H9 (cell line): ENCODE data around the gene FAM193B. TPM values are rescaled to one million over a fixed set of nuclear protein-coding genes. Genes with fewer than 3 reads are reported as not detected.

Experiments used
- DNase-seq: peaks from one replicate; pipeline ENCODE4 v3.0.0-alpha.2; 2017
- H2AFZ ChIP-seq: one replicate; pipeline ENCODE4 v1.6.1; 2013; ENCODE audit warnings: mild to moderate bottlenecking, low read length, control low read depth, moderate library complexity
- H2AK5ac ChIP-seq: 2 replicates; pipeline ENCODE4 v1.6.1; 2013; ENCODE audit warnings: low read length, control low read depth, mixed read lengths; ENCODE audit not compliant: insufficient read length
- H2BK120ac ChIP-seq: one replicate; pipeline ENCODE4 v1.6.1; 2013; ENCODE audit warnings: low read depth, mild to moderate bottlenecking, low read length, control low read depth, inconsistent platforms; ENCODE audit not compliant: poor library complexity, severe bottlenecking
- H2BK12ac ChIP-seq: 2 replicates; pipeline ENCODE4 v1.6.1; 2013; ENCODE audit warnings: low read length, control low read depth, mixed read lengths, low read depth; ENCODE audit not compliant: insufficient read length
- H2BK15ac ChIP-seq: 2 replicates; pipeline ENCODE4 v1.6.1; 2013; ENCODE audit warnings: low read depth, low read length, control low read depth
- H2BK20ac ChIP-seq: one replicate; pipeline ENCODE4 v1.6.1; 2013; ENCODE audit warnings: low read depth, mild to moderate bottlenecking, low read length, control low read depth, inconsistent platforms; ENCODE audit not compliant: poor library complexity, severe bottlenecking
- H2BK5ac ChIP-seq: 2 replicates; pipeline ENCODE4 v1.6.1; 2013; ENCODE audit warnings: low read length, control low read depth, mixed read lengths; ENCODE audit not compliant: insufficient read length
- H3K14ac ChIP-seq: 2 replicates; pipeline ENCODE4 v1.6.1; 2013; ENCODE audit warnings: low read length, control low read depth; ENCODE audit not compliant: insufficient read depth
- H3K18ac ChIP-seq: 2 replicates; pipeline ENCODE4 v1.6.1; 2013; ENCODE audit warnings: low read depth, mild to moderate bottlenecking, mixed read lengths, low read length, control low read depth; ENCODE audit not compliant: insufficient read length
- H3K23ac ChIP-seq: 2 replicates; pipeline ENCODE4 v1.6.1; 2013; ENCODE audit warnings: low read length, control low read depth, mixed read lengths, low read depth; ENCODE audit not compliant: insufficient read length
- H3K23me2 ChIP-seq: 2 replicates; pipeline ENCODE4 v1.6.1; 2013; ENCODE audit warnings: low read depth, mild to moderate bottlenecking, mixed read lengths, low read length, control low read depth; ENCODE audit not compliant: insufficient read length, poor library complexity, severe bottlenecking
- H3K27ac ChIP-seq: 2 replicates; pipeline ENCODE4 v1.5.1; 2013; ENCODE audit warnings: low read length, control low read depth, mixed read lengths, low read depth; ENCODE audit not compliant: insufficient read length
- H3K27me3 ChIP-seq: 2 replicates; pipeline ENCODE4 v1.6.1; 2013; ENCODE audit warnings: low read length, control low read depth, inconsistent platforms; ENCODE audit not compliant: insufficient read depth
- H3K4ac ChIP-seq: 2 replicates; pipeline ENCODE4 v1.6.1; 2013; ENCODE audit warnings: low read depth, mild to moderate bottlenecking, control low read depth, inconsistent platforms, low read length, moderate library complexity
- H3K4me1 ChIP-seq: 2 replicates; pipeline ENCODE4 v1.6.1; 2013; ENCODE audit warnings: low read length, control low read depth, inconsistent platforms; ENCODE audit not compliant: insufficient read depth
- H3K4me2 ChIP-seq: 2 replicates; pipeline ENCODE4 v1.6.1; 2013; ENCODE audit warnings: low read length, control low read depth, mixed read lengths; ENCODE audit not compliant: insufficient read length, insufficient read depth
- H3K56ac ChIP-seq: 2 replicates; pipeline ENCODE4 v1.6.1; 2013; ENCODE audit warnings: low read depth, mild to moderate bottlenecking, mixed read lengths, low read length, control low read depth; ENCODE audit not compliant: insufficient read length
- H3K79me1 ChIP-seq: 2 replicates; pipeline ENCODE4 v1.6.1; 2013; ENCODE audit warnings: low read depth, mild to moderate bottlenecking, moderate library complexity, low read length, control low read depth, inconsistent platforms; ENCODE audit not compliant: insufficient read depth, poor library complexity, severe bottlenecking
- H3K79me2 ChIP-seq: 2 replicates; pipeline ENCODE4 v1.6.1; 2013; ENCODE audit warnings: low read length, control low read depth, inconsistent platforms; ENCODE audit not compliant: insufficient read depth
- H3K9ac ChIP-seq: 2 replicates; pipeline ENCODE4 v1.6.1; 2013; ENCODE audit warnings: low read length, control low read depth, mixed read lengths; ENCODE audit not compliant: insufficient read length; ENCODE audit errors: extremely low read depth
- H3K9me3 ChIP-seq: one replicate; pipeline ENCODE4 v1.6.1; 2013; ENCODE audit warnings: low read depth, low read length, inconsistent platforms; ENCODE audit not compliant: control insufficient read depth
- H3T11ph ChIP-seq: one replicate; pipeline ENCODE4 v1.6.1; 2013; ENCODE audit warnings: mild to moderate bottlenecking, low read length, control low read depth, inconsistent platforms
- H4K20me1 ChIP-seq: one replicate; pipeline ENCODE4 v1.6.1; 2013; ENCODE audit not compliant: control insufficient read depth, insufficient read length, insufficient read depth
- H4K5ac ChIP-seq: 2 replicates; pipeline ENCODE4 v1.6.1; 2013; ENCODE audit warnings: low read depth, mild to moderate bottlenecking, mixed read lengths, low read length, control low read depth; ENCODE audit not compliant: insufficient read length
- H4K8ac ChIP-seq: replicated peaks from 2 replicates; pipeline ENCODE4 v1.6.1; 2013; ENCODE audit warnings: low read length, control low read depth, mixed read lengths, low read depth; ENCODE audit not compliant: insufficient read length
- H4K91ac ChIP-seq: 2 replicates; pipeline ENCODE4 v1.6.1; 2013; ENCODE audit warnings: low read depth, mild to moderate bottlenecking, moderate library complexity, mixed read lengths, low read length, control low read depth; ENCODE audit not compliant: insufficient read length
- H3K27ac Mint-ChIP-seq, 3 experiments: 2 replicates in 2 of 3; 3 replicates in 1 of 3; pipeline ENCODE4 v1.8.0; 2020 to 2021; ENCODE audit warnings: mixed read lengths in 3 of 3, mild to moderate bottlenecking in 1 of 3, moderate library complexity in 1 of 3
- H3K27me3 Mint-ChIP-seq: 2 replicates; pipeline ENCODE4 v1.8.0; 2021; ENCODE audit warnings: low read depth, mild to moderate bottlenecking, moderate library complexity, mixed read lengths
- H3K36me3 Mint-ChIP-seq, 3 experiments: 2 replicates in 2 of 3; 3 replicates in 1 of 3; pipeline ENCODE4 v1.8.0; 2020 to 2021; ENCODE audit warnings: low read depth in 3 of 3, mixed read lengths in 3 of 3; ENCODE audit not compliant: insufficient read depth in 1 of 3
- H3K4me1 Mint-ChIP-seq, 2 experiments: 2 replicates each; pipeline ENCODE4 v1.8.0; 2020; ENCODE audit warnings: mixed read lengths in 2 of 2
- H3K4me3 Mint-ChIP-seq, 2 experiments: 2 replicates in 1 of 2; 3 replicates in 1 of 2; pipeline ENCODE4 v1.8.0; 2020 to 2021; ENCODE audit warnings: mild to moderate bottlenecking in 2 of 2, mixed read lengths in 2 of 2, moderate library complexity in 1 of 2
- H3K9me3 Mint-ChIP-seq, 2 experiments: 2 replicates in 1 of 2; 3 replicates in 1 of 2; pipeline ENCODE4 v1.8.0; 2020; ENCODE audit warnings: mild to moderate bottlenecking in 2 of 2, mixed read lengths in 2 of 2, moderate library complexity in 1 of 2
- WGBS: extraction: QIAGEN DNeasy Blood & Tissue Kit; methylation state at CpG from one replicate; pipeline ENCODE4 v1.1.7; 2013; ENCODE audit warnings: missing lambda C conversion rate, low lambda C conversion rate, mixed read lengths; ENCODE audit not compliant: insufficient read length; ENCODE audit errors: extremely low coverage; 5-methylcytosine and 5-hydroxymethylcytosine counted together
- total RNA-seq: library from RNA; stranded (reverse); gene quantifications from 2 replicates; pipeline ENCODE4 v1.2.1, GENCODE V29; 2021
- TF ChIP-seq, protein P1 (sequence below): fragments of 200-600 bp; sonication (generic); conservative IDR thresholded peaks from 3 replicates; pipeline ENCODE4 v1.8.0; 2021; ENCODE audit warnings: antibody characterized with exemption, mild to moderate bottlenecking

FAM193B gene
- total RNA-seq, 1 experiment from 2014 or later = 71.5 TPM

DNA sequence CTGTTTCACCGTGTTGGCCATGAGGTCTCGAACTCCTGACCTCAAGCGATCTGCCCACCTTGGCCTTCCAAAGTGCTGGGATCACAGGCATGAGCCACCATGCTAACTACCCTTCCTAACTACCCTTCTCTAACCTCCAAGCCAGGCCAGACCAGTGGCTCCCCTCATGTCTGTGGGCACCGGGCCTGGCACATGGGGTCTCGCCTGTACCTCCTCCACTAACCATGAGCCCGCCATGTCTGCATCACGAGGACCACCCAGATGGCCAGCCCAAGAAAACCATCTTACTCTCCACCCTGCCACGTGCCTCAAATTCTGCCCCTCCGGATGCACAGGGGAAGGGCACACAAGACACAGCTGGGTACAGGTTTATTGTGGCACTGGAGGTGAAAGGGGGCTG, 71.3 kb downstream of the FAM193B start:
- no peaks in the 10 kb centered on the region; the same call in none of the 2 replicates for H3K27me3 Mint-ChIP-seq
- no peak overlapping the region for H3K4me3 Mint-ChIP-seq
- no peak overlapping the region for H3K4me2 ChIP-seq
- no peaks in the 10 kb centered on the region for H3K4me1 ChIP-seq
- no peak overlapping the region for H2BK20ac ChIP-seq
- H3K79me1 ChIP-seq = no peaks in the 10 kb centered on the region
- H3K36me3 Mint-ChIP-seq = peaks cover 31 to 75% (median 68%) of the 10 kb centered on the region in 3 experiments
- TF ChIP-seq, protein P1, sequence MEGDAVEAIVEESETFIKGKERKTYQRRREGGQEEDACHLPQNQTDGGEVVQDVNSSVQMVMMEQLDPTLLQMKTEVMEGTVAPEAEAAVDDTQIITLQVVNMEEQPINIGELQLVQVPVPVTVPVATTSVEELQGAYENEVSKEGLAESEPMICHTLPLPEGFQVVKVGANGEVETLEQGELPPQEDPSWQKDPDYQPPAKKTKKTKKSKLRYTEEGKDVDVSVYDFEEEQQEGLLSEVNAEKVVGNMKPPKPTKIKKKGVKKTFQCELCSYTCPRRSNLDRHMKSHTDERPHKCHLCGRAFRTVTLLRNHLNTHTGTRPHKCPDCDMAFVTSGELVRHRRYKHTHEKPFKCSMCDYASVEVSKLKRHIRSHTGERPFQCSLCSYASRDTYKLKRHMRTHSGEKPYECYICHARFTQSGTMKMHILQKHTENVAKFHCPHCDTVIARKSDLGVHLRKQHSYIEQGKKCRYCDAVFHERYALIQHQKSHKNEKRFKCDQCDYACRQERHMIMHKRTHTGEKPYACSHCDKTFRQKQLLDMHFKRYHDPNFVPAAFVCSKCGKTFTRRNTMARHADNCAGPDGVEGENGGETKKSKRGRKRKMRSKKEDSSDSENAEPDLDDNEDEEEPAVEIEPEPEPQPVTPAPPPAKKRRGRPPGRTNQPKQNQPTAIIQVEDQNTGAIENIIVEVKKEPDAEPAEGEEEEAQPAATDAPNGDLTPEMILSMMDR = no peak
- H3K23ac ChIP-seq = no peak overlapping the region
- H3K4ac ChIP-seq = no peak overlapping the region
- DNase-seq = no peak
- H2AFZ ChIP-seq = no peak overlapping the region
- no peak overlapping the region for H4K5ac ChIP-seq
- no peak overlapping the region for H2BK15ac ChIP-seq
- H3K14ac ChIP-seq = no peak overlapping the region
- WGBS = no CpG with 5 or more reads among the region's 9 CpGs
- H3K18ac ChIP-seq = no peak overlapping the region
- no peak overlapping the region for H2BK12ac ChIP-seq
- no peak overlapping the region for H4K8ac ChIP-seq
- H3K9me3 ChIP-seq = no peaks in the 10 kb centered on the region
- no peak overlapping the region for H3T11ph ChIP-seq
- no peak overlapping the region for H3K56ac ChIP-seq
- no peak overlapping the region for H2BK120ac ChIP-seq
- no peaks in the 10 kb centered on the region for H3K79me2 ChIP-seq
- H2AK5ac ChIP-seq = no peak overlapping the region
- no peaks in the 10 kb centered on the region for H3K27me3 ChIP-seq
- no peaks in the 10 kb centered on the region for H3K9me3 Mint-ChIP-seq
- no peak overlapping the region for H3K27ac ChIP-seq
- H2BK5ac ChIP-seq = no peak overlapping the region
- no peaks in the 10 kb centered on the region for H4K20me1 ChIP-seq
- H3K4me1 Mint-ChIP-seq = peaks cover 0 to 6% of the 10 kb centered on the region in 2 experiments; a peak in 1 of 4 replicates
- no peak overlapping the region for H4K91ac ChIP-seq
- H3K27ac Mint-ChIP-seq = peak overlapping the region in 2 of 3 experiments; percentile 72 to 84; a peak in 3 of 7 replicates
- H3K9ac ChIP-seq = no peak overlapping the region
- no peaks in the 10 kb centered on the region for H3K23me2 ChIP-seq
